ENCODE data around the gene CSRP1. TPM values are rescaled to one million over a fixed set of nuclear protein-coding genes. Genes with fewer than 3 reads are reported as not detected.
A peak's percentile ranks its signal among the peaks of the same experiment; 100 is the strongest.

CSRP1 gene
- total RNA-seq, 1 experiment from 2014 or later: 14.3 TPM

- no peak for TF ChIP-seq STAT6 (CRISPR knock-in tag; conservative IDR thresholded peaks at IDR 0.05; ENCODE audit: low read depth)
- peak; percentile 78; the same call in 1 of the 2 replicates for TF ChIP-seq ETV6 (CRISPR knock-in tag; IDR thresholded peaks at IDR 0.05)
- TF ChIP-seq ZNF263 (CRISPR knock-in tag; IDR thresholded peaks at IDR 0.05; ENCODE audit: low read depth): no peak
- no peak for TF ChIP-seq ZNF121 (CRISPR knock-in tag; IDR thresholded peaks at IDR 0.05)
- TF ChIP-seq, protein P1, sequence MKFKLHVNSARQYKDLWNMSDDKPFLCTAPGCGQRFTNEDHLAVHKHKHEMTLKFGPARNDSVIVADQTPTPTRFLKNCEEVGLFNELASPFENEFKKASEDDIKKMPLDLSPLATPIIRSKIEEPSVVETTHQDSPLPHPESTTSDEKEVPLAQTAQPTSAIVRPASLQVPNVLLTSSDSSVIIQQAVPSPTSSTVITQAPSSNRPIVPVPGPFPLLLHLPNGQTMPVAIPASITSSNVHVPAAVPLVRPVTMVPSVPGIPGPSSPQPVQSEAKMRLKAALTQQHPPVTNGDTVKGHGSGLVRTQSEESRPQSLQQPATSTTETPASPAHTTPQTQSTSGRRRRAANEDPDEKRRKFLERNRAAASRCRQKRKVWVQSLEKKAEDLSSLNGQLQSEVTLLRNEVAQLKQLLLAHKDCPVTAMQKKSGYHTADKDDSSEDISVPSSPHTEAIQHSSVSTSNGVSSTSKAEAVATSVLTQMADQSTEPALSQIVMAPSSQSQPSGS (CRISPR knock-in tag; IDR thresholded peaks at IDR 0.05; ENCODE audit: borderline replicate concordance, low read depth): no peak
- TF ChIP-seq, protein P2, sequence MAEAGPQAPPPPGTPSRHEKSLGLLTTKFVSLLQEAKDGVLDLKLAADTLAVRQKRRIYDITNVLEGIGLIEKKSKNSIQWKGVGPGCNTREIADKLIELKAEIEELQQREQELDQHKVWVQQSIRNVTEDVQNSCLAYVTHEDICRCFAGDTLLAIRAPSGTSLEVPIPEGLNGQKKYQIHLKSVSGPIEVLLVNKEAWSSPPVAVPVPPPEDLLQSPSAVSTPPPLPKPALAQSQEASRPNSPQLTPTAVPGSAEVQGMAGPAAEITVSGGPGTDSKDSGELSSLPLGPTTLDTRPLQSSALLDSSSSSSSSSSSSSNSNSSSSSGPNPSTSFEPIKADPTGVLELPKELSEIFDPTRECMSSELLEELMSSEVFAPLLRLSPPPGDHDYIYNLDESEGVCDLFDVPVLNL (CRISPR knock-in tag; IDR thresholded peaks at IDR 0.05; ENCODE audit: borderline replicate concordance, low read depth): peak; percentile 29; the same call in 1 of the 2 replicates
- no peak for TF ChIP-seq PRRX2 (CRISPR knock-in tag; IDR thresholded peaks at IDR 0.05)
- TF ChIP-seq JUN (CRISPR knock-in tag; IDR thresholded peaks at IDR 0.05): peak; percentile 84; the same call in 1 of the 2 replicates
- TF ChIP-seq NR1H2 (CRISPR knock-in tag; IDR thresholded peaks at IDR 0.05): no peak
- TF ChIP-seq, protein P3, sequence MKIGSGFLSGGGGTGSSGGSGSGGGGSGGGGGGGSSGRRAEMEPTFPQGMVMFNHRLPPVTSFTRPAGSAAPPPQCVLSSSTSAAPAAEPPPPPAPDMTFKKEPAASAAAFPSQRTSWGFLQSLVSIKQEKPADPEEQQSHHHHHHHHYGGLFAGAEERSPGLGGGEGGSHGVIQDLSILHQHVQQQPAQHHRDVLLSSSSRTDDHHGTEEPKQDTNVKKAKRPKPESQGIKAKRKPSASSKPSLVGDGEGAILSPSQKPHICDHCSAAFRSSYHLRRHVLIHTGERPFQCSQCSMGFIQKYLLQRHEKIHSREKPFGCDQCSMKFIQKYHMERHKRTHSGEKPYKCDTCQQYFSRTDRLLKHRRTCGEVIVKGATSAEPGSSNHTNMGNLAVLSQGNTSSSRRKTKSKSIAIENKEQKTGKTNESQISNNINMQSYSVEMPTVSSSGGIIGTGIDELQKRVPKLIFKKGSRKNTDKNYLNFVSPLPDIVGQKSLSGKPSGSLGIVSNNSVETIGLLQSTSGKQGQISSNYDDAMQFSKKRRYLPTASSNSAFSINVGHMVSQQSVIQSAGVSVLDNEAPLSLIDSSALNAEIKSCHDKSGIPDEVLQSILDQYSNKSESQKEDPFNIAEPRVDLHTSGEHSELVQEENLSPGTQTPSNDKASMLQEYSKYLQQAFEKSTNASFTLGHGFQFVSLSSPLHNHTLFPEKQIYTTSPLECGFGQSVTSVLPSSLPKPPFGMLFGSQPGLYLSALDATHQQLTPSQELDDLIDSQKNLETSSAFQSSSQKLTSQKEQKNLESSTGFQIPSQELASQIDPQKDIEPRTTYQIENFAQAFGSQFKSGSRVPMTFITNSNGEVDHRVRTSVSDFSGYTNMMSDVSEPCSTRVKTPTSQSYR (CRISPR knock-in tag; IDR thresholded peaks at IDR 0.05): no peak; the same call in 1 of the 2 replicates
- no peak for TF ChIP-seq TCF7 (CRISPR knock-in tag; IDR thresholded peaks at IDR 0.05; ENCODE audit: low read depth)
- no peak for TF ChIP-seq ZNF416 (CRISPR knock-in tag; IDR thresholded peaks at IDR 0.05)
- TF ChIP-seq USF1 (CRISPR knock-in tag; IDR thresholded peaks at IDR 0.05): peak; percentile 10; the same call in 1 of the 2 replicates
- no peak for TF ChIP-seq FOXJ3 (CRISPR knock-in tag; IDR thresholded peaks at IDR 0.05; ENCODE audit: borderline replicate concordance)
- TF ChIP-seq NR2C2 (CRISPR knock-in tag; IDR thresholded peaks at IDR 0.05): no peak
- peak; percentile 60; the same call in 1 of the 2 replicates for TF ChIP-seq ZBTB21 (CRISPR knock-in tag; IDR thresholded peaks at IDR 0.05; ENCODE audit: borderline replicate concordance)
- TF ChIP-seq NFYB (CRISPR knock-in tag; conservative IDR thresholded peaks at IDR 0.05; ENCODE audit: low read depth): no peak
- no peak for TF ChIP-seq ATF3 (CRISPR knock-in tag; conservative IDR thresholded peaks at IDR 0.05)
- TF ChIP-seq, protein P4, sequence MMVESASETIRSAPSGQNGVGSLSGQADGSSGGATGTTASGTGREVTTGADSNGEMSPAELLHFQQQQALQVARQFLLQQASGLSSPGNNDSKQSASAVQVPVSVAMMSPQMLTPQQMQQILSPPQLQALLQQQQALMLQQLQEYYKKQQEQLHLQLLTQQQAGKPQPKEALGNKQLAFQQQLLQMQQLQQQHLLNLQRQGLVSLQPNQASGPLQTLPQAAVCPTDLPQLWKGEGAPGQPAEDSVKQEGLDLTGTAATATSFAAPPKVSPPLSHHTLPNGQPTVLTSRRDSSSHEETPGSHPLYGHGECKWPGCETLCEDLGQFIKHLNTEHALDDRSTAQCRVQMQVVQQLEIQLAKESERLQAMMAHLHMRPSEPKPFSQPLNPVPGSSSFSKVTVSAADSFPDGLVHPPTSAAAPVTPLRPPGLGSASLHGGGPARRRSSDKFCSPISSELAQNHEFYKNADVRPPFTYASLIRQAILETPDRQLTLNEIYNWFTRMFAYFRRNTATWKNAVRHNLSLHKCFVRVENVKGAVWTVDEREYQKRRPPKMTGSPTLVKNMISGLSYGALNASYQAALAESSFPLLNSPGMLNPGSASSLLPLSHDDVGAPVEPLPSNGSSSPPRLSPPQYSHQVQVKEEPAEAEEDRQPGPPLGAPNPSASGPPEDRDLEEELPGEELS (CRISPR knock-in tag; IDR thresholded peaks at IDR 0.05): peak; percentile 89
- TF ChIP-seq, protein P5, sequence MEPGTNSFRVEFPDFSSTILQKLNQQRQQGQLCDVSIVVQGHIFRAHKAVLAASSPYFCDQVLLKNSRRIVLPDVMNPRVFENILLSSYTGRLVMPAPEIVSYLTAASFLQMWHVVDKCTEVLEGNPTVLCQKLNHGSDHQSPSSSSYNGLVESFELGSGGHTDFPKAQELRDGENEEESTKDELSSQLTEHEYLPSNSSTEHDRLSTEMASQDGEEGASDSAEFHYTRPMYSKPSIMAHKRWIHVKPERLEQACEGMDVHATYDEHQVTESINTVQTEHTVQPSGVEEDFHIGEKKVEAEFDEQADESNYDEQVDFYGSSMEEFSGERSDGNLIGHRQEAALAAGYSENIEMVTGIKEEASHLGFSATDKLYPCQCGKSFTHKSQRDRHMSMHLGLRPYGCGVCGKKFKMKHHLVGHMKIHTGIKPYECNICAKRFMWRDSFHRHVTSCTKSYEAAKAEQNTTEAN (CRISPR knock-in tag; IDR thresholded peaks at IDR 0.05): no peak
- no peak for TF ChIP-seq NFE2L1 (CRISPR knock-in tag; IDR thresholded peaks at IDR 0.05)
Measured at GRCh38 chr1:201468844-201469644, 37.9 kb downstream of the CSRP1 start, which contains the start of gene PHLDA3 (continued).
